ENCODE data around the gene CALHM6. TPM values are rescaled to one million over a fixed set of nuclear protein-coding genes. Genes with fewer than 3 reads are reported as not detected.

Gene CALHM6
- total RNA-seq (2012; rRNA removed), result 0.25 and 4.2 TPM in 2 replicates

GRCh38 chr6:116461331-116461931 is at the start of gene CALHM6:
Gene CALHM6 (plus strand): TSS chr6:116461375. CDS start chr6:116461930, 555 bp downstream.
- Histone ChIP-seq H3K4me3 (ENCODE audit: low read length) (peak within 1 kb of the TSS; percentile 75), H3K27me3 (ENCODE audit: control insufficient read depth, insufficient read depth, low read length) (peaks cover 7% of the 10 kb centered on the region), H3K4me2 (ENCODE audit: low read length) (peak within 1 kb of the TSS; percentile 90), H3K9ac (ENCODE audit: low read depth, low read length) (peak within 1 kb of the TSS; percentile 58), H3K9me3 (replicated peaks; ENCODE audit: low read length) (no peaks in the 10 kb centered on the region), H3K4me1 (ENCODE audit: control insufficient read depth, insufficient read depth, low read length) (peaks cover 14% of the 10 kb centered on the region), H3K36me3 (ENCODE audit: insufficient read depth, low read length) (no peaks in the 10 kb centered on the region)

DNA sequence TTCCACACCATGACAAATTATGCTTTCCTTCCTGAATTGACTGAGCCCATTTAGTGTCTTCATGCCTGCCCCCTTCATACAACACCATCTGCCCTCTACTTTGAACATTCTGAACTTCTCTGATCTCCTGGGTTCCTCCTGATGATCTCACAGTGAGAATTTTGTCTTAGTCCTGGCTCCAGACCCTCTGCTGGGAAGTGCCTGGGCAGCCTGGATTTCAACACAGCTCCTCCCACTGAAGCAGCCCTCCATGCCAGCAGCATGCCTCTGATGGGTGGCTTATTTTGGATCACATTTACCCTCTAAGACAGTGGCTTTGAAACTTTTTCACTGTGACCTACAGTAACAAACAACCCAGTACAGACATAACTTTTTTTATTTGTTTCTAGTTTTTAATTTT is 48.9 kb upstream of the CALHM6 start:
- Histone ChIP-seq H3K27me3 (ENCODE audit: control insufficient read depth, insufficient read depth, low read length) (no peaks in the 10 kb centered on the region), H3K4me1 (ENCODE audit: control insufficient read depth, insufficient read depth, low read length) (peaks cover 22% of the 10 kb centered on the region)

DNA sequence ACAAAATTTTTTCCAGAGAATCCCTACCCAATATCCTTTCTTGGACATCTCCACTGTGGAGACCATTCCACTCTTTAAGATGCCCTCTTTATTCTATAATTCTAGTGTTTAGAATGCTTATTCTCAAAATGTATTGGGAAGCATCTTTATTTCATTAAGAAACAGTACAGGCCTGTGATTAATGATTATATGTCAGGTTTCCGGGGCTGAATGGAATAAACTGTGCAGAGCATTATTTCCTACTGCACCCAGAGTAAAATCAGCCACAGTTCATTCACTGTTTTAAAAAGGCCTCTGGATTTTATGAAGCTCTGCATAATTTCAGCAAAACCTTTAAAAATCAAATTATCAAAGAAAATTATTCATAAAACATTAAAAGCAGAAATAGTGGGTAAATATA is 47.8 kb upstream of the CALHM6 start:
- Histone ChIP-seq H3K9me3 (replicated peaks; ENCODE audit: low read length) (no peaks in the 10 kb centered on the region), H3K4me1 (ENCODE audit: control insufficient read depth, insufficient read depth, low read length) (peaks cover 21% of the 10 kb centered on the region), H3K36me3 (ENCODE audit: insufficient read depth, low read length) (no peaks in the 10 kb centered on the region), H3K4me3 (ENCODE audit: low read length) (no peak overlapping the region), H3K27me3 (ENCODE audit: control insufficient read depth, insufficient read depth, low read length) (no peaks in the 10 kb centered on the region), H3K4me2 (ENCODE audit: low read length) (no peak overlapping the region), H3K9ac (ENCODE audit: low read depth, low read length) (no peak overlapping the region)

More for the DNA sequence above, 48.9 kb upstream of the CALHM6 start:
- Histone ChIP-seq H3K4me3 (ENCODE audit: low read length) (no peak overlapping the region), H3K36me3 (ENCODE audit: insufficient read depth, low read length) (no peaks in the 10 kb centered on the region), H3K4me2 (ENCODE audit: low read length) (peak overlapping the region; percentile 5), H3K9me3 (replicated peaks; ENCODE audit: low read length) (no peaks in the 10 kb centered on the region), H3K9ac (ENCODE audit: low read depth, low read length) (no peak overlapping the region)

- Histone ChIP-seq H3K9me3 (replicated peaks; ENCODE audit: low read length) (no peaks in the 10 kb centered on the region), H3K4me1 (ENCODE audit: control insufficient read depth, insufficient read depth, low read length) (peaks cover 10% of the 10 kb centered on the region), H3K36me3 (ENCODE audit: insufficient read depth, low read length) (no peaks in the 10 kb centered on the region), H3K27me3 (ENCODE audit: control insufficient read depth, insufficient read depth, low read length) (no peaks in the 10 kb centered on the region), H3K9ac (ENCODE audit: low read depth, low read length) (no peak overlapping the region), H3K4me3 (ENCODE audit: low read length) (no peak overlapping the region), H3K4me2 (ENCODE audit: low read length) (no peak overlapping the region)
These were observed 43.5 kb upstream of the CALHM6 start for GRCh38 chr6:116417661-116418060.

GRCh38 chr6:116419069-116419786 is 41.9 kb upstream of the CALHM6 start:
- H3K4me2 ChIP-seq (ENCODE audit: low read length), result no peak overlapping the region
- H3K36me3 ChIP-seq (ENCODE audit: insufficient read depth, low read length), result no peaks in the 10 kb centered on the region
- no peak overlapping the region for H3K9ac ChIP-seq (ENCODE audit: low read depth, low read length)
- no peaks in the 10 kb centered on the region for H3K27me3 ChIP-seq (ENCODE audit: control insufficient read depth, insufficient read depth, low read length)
- H3K9me3 ChIP-seq (replicated peaks; ENCODE audit: low read length), result no peaks in the 10 kb centered on the region
- peaks cover 15% of the 10 kb centered on the region for H3K4me1 ChIP-seq (ENCODE audit: control insufficient read depth, insufficient read depth, low read length)
- H3K4me3 ChIP-seq (ENCODE audit: low read length), result no peak overlapping the region

DNA sequence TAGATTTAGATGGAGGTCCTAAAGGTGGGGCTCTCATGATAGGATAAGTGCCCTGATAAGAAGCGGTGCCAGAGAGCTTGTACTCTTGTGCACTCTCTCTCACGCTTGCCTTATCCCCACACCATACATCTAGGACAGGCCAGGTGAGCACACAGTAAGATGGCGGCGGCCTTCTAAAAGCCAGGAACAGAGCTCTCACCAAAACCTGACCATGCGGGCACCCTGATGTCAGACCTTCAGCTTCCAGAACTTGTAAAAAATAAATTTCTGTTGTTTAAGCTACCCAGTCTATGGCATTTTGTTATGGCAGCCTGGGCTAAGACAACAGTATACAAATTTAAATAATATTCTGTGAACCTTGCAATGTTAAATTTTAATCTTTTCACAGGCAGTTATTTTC is 40.8 kb upstream of the CALHM6 start:
- no peak overlapping the region for H3K4me3 ChIP-seq (ENCODE audit: low read length)
- no peaks in the 10 kb centered on the region for H3K36me3 ChIP-seq (ENCODE audit: insufficient read depth, low read length)
- H3K9ac ChIP-seq (ENCODE audit: low read depth, low read length), result no peak overlapping the region
- H3K4me2 ChIP-seq (ENCODE audit: low read length), result no peak overlapping the region
- no peaks in the 10 kb centered on the region for H3K27me3 ChIP-seq (ENCODE audit: control insufficient read depth, insufficient read depth, low read length)
- H3K4me1 ChIP-seq (ENCODE audit: control insufficient read depth, insufficient read depth, low read length), result peaks cover 17% of the 10 kb centered on the region
- no peaks in the 10 kb centered on the region for H3K9me3 ChIP-seq (replicated peaks; ENCODE audit: low read length)

DNA sequence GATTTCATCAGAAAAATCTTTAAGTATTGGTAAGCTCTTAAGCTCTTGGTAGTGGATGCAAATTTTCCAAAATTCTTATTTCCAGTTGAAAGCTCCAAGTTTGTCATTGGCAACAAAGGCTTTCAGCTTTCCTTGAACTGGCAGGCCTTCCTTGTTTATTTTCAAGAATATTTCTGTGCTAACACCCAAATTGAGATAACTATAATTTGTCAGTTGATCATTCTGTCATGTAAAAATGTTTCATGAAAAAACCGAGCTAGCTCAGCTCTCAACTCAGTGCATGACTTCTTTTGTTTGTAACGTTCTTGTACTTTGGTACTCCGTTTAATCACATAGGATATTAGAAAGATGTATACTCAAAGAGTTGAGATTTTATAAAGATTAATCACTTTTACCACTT is 38.9 kb upstream of the CALHM6 start:
- H3K4me2 ChIP-seq (ENCODE audit: low read length), result no peak overlapping the region
- no peak overlapping the region for H3K4me3 ChIP-seq (ENCODE audit: low read length)
- H3K9me3 ChIP-seq (replicated peaks; ENCODE audit: low read length), result no peaks in the 10 kb centered on the region
- H3K9ac ChIP-seq (ENCODE audit: low read depth, low read length), result no peak overlapping the region
- peaks cover 7% of the 10 kb centered on the region for H3K36me3 ChIP-seq (ENCODE audit: insufficient read depth, low read length)
- H3K4me1 ChIP-seq (ENCODE audit: control insufficient read depth, insufficient read depth, low read length), result peaks cover 17% of the 10 kb centered on the region
- H3K27me3 ChIP-seq (ENCODE audit: control insufficient read depth, insufficient read depth, low read length), result no peaks in the 10 kb centered on the region

DNA sequence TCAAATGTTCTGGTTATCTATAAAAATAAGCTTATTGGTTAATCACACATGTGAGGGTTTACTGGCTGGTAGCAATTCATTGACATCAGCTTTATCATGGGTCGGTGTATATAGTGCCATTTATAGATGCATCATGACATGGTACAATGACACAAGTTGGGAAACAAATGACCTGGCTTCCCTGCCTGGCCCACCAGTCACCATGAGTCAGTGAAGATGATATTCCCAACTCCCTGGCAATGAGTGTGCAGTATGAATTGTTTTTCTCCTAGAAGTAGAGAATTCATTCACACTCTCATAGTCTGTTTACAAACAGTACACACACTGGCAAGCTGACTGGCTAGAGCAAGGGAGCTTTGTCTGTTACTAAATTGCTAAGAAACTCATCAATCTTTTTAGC is 37.2 kb upstream of the CALHM6 start:
- Histone ChIP-seq H3K9ac (ENCODE audit: low read depth, low read length) (no peak overlapping the region), H3K4me3 (ENCODE audit: low read length) (no peak overlapping the region), H3K27me3 (ENCODE audit: control insufficient read depth, insufficient read depth, low read length) (no peaks in the 10 kb centered on the region), H3K9me3 (replicated peaks; ENCODE audit: low read length) (no peaks in the 10 kb centered on the region), H3K4me1 (ENCODE audit: control insufficient read depth, insufficient read depth, low read length) (peaks cover 13% of the 10 kb centered on the region), H3K4me2 (ENCODE audit: low read length) (no peak overlapping the region), H3K36me3 (ENCODE audit: insufficient read depth, low read length) (peaks cover 7% of the 10 kb centered on the region)

DNA sequence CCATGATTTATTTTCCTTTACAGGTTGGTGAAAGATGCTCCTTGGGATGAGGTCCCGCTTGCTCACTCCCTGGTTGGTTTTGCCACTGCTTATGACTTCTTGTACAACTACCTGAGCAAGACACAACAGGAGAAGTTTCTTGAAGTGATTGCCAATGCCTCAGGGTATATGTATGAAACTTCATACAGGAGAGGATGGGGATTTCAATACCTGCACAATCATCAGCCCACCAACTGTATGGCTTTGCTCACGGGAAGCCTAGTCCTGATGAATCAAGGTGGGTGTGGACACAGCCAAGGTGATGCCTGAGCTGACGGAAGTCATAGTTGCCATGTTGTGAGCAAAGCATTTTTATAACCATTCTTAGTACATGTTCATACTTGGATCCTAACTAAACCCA is 34.6 kb upstream of the CALHM6 start:
- Histone ChIP-seq H3K4me3 (ENCODE audit: low read length) (no peak overlapping the region), H3K4me2 (ENCODE audit: low read length) (no peak overlapping the region), H3K4me1 (ENCODE audit: control insufficient read depth, insufficient read depth, low read length) (peaks cover 8% of the 10 kb centered on the region), H3K9me3 (replicated peaks; ENCODE audit: low read length) (no peaks in the 10 kb centered on the region), H3K27me3 (ENCODE audit: control insufficient read depth, insufficient read depth, low read length) (no peaks in the 10 kb centered on the region), H3K36me3 (ENCODE audit: insufficient read depth, low read length) (peaks cover 19% of the 10 kb centered on the region), H3K9ac (ENCODE audit: low read depth, low read length) (no peak overlapping the region)

DNA sequence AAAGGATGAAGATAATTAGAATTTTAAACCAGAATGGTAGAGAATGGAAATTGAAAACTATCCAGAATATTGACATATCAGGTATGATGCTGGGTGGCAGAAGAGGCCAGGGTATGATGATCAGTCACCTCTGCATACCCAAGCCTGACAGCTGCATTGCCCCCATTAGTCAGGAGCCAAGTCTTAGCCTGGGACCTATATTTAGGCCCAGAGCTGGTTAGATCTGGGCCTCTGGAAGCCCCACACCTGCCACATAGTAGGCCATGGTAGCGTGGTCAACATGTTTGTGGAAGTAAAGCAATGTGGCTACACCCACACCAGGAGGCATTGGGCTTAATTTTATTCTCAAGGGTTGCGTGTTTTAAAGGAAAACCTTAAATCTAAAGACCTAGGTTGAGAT is 32.1 kb upstream of the CALHM6 start:
- H3K4me3 ChIP-seq (ENCODE audit: low read length), result no peak overlapping the region
- H3K9me3 ChIP-seq (replicated peaks; ENCODE audit: low read length), result no peaks in the 10 kb centered on the region
- peaks cover 4% of the 10 kb centered on the region for H3K4me1 ChIP-seq (ENCODE audit: control insufficient read depth, insufficient read depth, low read length)
- no peak overlapping the region for H3K9ac ChIP-seq (ENCODE audit: low read depth, low read length)
- H3K36me3 ChIP-seq (ENCODE audit: insufficient read depth, low read length), result peaks cover 35% of the 10 kb centered on the region
- H3K4me2 ChIP-seq (ENCODE audit: low read length), result no peak overlapping the region
- no peaks in the 10 kb centered on the region for H3K27me3 ChIP-seq (ENCODE audit: control insufficient read depth, insufficient read depth, low read length)

- peaks cover 40% of the 10 kb centered on the region for H3K36me3 ChIP-seq (ENCODE audit: insufficient read depth, low read length)
- H3K9ac ChIP-seq (ENCODE audit: low read depth, low read length), result no peak overlapping the region
- no peaks in the 10 kb centered on the region for H3K4me1 ChIP-seq (ENCODE audit: control insufficient read depth, insufficient read depth, low read length)
- no peak overlapping the region for H3K4me3 ChIP-seq (ENCODE audit: low read length)
- H3K9me3 ChIP-seq (replicated peaks; ENCODE audit: low read length), result no peaks in the 10 kb centered on the region
- H3K4me2 ChIP-seq (ENCODE audit: low read length), result no peak overlapping the region
- H3K27me3 ChIP-seq (ENCODE audit: control insufficient read depth, insufficient read depth, low read length), result no peaks in the 10 kb centered on the region
These were observed 30.3 kb upstream of the CALHM6 start for GRCh38 chr6:116430860-116431259.

All from skeletal muscle satellite cell (primary cell).